Esophagus squamous epithelium (tissue), 4 donors: ENCODE data around the gene OGFR.

ENCODE experiments used
- POLR2A ChIP-seq, 4 donors: fragments of 450-650 bp; IDR thresholded peaks; one replicate each; pipeline ENCODE4 v1.6.1; 2017; ENCODE audit warnings: antibody characterized with exemption in 4 of 4, mild to moderate bottlenecking in 4 of 4, moderate library complexity in 3 of 4
- TF ChIP-seq, protein P1 (sequence below), 6 experiments: fragments of 450-650 bp in 4 of 6; fragments of 200-600 bp in 2 of 6; sonication (generic) in 2 of 6; IDR thresholded peaks; one replicate each; pipeline ENCODE4 v1.5.1; 2016 to 2019; ENCODE audit warnings: antibody characterized with exemption in 6 of 6, mild to moderate bottlenecking in 4 of 6, moderate library complexity in 4 of 6

GRCh38 chr20:62828051-62828450 lies 23.4 kb downstream of the OGFR start:
- TF ChIP-seq, protein P1, sequence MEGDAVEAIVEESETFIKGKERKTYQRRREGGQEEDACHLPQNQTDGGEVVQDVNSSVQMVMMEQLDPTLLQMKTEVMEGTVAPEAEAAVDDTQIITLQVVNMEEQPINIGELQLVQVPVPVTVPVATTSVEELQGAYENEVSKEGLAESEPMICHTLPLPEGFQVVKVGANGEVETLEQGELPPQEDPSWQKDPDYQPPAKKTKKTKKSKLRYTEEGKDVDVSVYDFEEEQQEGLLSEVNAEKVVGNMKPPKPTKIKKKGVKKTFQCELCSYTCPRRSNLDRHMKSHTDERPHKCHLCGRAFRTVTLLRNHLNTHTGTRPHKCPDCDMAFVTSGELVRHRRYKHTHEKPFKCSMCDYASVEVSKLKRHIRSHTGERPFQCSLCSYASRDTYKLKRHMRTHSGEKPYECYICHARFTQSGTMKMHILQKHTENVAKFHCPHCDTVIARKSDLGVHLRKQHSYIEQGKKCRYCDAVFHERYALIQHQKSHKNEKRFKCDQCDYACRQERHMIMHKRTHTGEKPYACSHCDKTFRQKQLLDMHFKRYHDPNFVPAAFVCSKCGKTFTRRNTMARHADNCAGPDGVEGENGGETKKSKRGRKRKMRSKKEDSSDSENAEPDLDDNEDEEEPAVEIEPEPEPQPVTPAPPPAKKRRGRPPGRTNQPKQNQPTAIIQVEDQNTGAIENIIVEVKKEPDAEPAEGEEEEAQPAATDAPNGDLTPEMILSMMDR (IDR thresholded peaks at IDR 0.05) = no peak
- TF ChIP-seq POLR2A (IDR thresholded peaks at IDR 0.05) = no peak
